GM12872 (cell line): ENCODE measurements around the gene SPOCK2.

Source experiments
- CTCF ChIP-seq: IDR thresholded peaks from 3 replicates; pipeline ENCODE4 v1.5.1; 2011; ENCODE audit warnings: low read depth, mild to moderate bottlenecking, low read length, moderate library complexity; ENCODE audit not compliant: insufficient read depth

SPOCK2 gene

GRCh38 chr10:72059843-72060822, 28.2 kb downstream of the SPOCK2 start:
- no peak for TF ChIP-seq CTCF

- no peak for TF ChIP-seq CTCF
These were observed 29.1 kb downstream of the SPOCK2 start for GRCh38 chr10:72058989-72059842.

- TF ChIP-seq CTCF, result no peak
These were observed 29.9 kb downstream of the SPOCK2 start for GRCh38 chr10:72058347-72058898.

GRCh38 chr10:72056932-72057751, 31.2 kb downstream of the SPOCK2 start:
- TF ChIP-seq CTCF, result no peak

- TF ChIP-seq CTCF, result no peak
These were observed 32.2 kb downstream of the SPOCK2 start for GRCh38 chr10:72056113-72056512.

GRCh38 chr10:72053690-72054089, 34.7 kb downstream of the SPOCK2 start:
- no peak for TF ChIP-seq CTCF
